ENCODE measurements around the gene DNAAF5. TPM values are rescaled to one million over a fixed set of nuclear protein-coding genes. Genes with fewer than 3 reads are reported as not detected.

The DNAAF5 gene
- polyA plus RNA-seq, 4 donors = 29.2 to 45.5 (median 36.3) TPM

DNA sequence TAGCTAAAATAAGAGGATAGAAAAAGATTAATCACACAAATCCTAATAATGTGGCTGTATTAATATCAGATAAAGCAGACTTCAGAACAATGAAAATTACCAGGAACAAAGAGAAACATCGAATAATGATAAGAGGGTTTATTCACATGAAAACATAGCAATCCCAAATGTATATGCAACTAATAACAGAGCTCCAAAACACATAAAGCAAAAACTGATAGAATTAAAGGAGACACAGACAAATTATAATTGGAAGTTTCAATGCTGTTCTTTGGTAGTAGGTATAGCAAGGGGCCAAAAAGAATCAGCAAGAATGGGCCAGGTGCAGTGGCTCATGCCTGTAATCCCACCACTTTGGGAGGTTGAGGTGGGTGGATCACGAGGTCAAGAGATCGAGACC lies 23.4 kb upstream of the DNAAF5 start:
- no peak for DNase-seq (ENCODE audit: low read depth in 4 of 4, low spot score in 2 of 4)

DNA sequence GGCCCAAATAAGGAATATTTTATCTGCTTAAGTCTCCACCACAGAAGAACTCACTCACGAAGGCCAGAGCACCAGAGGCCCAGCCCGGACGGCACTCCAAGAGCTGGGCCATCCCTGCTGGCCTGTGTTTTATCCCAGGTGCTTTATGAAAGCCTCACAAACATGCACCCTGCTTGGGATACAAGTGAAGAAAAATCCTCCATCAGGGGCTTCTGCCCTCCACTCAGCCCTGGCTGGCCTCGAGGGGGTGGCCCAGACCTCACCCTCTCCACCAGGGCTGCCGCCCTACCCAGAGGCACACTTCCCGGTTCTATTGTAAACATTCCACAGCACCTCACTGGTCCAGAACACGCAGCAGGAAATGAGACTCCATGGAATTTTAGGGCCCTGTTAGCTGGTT lies 19.8 kb upstream of the DNAAF5 start:
- no peak for DNase-seq (ENCODE audit: low read depth in 4 of 4, low spot score in 2 of 4)

DNA sequence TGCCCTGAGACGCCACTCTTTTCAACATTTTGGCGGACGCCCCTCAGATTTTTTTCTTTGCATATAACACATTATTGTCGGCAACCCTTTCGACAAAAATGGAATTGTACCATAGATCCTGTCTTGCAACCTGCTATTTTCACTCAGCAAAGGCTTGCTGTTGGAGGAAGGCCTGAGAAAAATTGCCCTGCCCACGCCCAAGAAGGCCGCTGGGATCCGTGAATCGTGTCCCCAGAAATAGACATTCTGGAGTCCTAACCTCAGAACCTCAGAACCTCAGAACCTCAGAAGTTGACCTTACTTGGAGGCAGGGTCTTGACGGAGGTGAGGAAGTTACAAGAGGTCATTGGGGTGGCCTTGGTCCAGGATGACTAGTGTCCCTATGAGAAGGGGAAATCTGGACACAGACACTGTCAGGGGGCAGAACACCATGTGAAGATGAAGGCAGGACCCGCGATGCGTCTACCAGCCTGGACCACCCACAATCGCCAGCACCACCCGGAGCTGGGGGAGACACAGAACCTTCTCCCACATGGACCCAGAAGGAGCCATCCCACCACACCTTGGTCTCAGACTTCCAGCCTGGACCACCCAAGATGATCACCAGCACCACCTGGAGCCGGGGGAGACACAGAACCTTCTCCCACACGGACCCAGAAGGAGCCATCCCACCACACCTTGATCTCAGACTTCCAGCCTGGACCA lies 19.1 kb upstream of the DNAAF5 start:
- no peak for DNase-seq (ENCODE audit: low read depth in 4 of 4, low spot score in 2 of 4)

DNA sequence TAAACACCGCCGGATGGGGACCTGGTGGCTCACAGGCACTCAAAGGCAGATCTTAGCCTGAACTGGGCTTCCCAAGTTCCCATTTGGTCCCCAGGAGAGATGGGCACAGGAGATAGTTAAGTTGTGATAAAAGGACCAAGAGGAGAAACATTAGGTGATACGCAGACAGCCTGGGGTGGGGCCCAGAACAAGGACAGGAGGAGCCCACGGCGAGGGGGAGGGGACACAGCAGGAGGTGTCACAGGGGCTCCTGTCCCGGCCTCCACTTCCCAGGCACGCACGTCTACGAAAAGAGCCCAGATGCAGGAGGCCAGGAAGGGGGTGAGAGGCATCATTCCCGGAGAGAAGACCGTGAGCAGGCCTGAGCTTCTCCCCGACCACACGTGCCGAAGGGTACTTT lies 16.3 kb upstream of the DNAAF5 start:
- no peak for DNase-seq (ENCODE audit: low read depth in 4 of 4, low spot score in 2 of 4)

DNA sequence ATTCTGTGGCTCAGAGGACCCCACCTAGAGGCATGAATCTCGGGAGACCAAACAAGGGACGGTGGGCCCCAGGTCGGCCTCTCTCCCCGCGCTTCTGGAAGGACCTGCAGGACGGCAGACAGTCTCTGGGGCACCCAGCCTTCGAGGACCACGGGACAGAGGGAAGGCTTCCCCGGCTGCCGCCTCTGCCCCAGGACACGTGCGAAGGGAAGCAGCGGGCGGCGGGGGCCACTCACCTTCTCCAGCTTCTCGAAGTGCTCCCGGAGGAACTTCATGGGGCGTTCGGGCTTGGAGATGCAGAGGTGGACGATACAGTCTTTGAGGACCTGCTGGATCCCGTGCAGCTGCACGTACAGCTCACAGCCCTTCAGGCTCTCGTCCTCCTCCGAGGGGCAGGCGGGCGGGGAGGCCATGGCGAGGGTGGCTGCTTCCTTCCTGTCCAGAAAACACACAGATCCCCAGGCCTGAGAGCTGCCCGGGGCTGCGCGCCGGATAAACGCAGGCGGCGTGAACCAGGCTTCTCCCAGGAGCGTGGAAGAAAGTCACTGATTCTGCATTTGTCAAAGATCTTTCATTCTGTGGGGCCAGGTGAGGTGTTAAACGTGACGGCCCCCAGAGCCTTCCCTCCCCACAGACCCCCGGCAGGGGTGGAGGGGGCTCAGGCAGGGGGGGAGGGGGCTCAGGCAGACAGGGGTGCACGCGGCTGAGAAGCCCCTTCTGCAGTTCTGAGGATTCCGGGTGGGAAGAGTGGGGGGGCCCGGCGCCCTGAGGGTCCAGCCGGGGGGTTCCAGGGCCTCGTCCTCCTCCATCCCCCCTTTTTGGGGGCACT lies 15.2 kb upstream of the DNAAF5 start:
- DNase-seq (ENCODE audit: low read depth in 4 of 4, low spot score in 2 of 4) = no peak

DNA sequence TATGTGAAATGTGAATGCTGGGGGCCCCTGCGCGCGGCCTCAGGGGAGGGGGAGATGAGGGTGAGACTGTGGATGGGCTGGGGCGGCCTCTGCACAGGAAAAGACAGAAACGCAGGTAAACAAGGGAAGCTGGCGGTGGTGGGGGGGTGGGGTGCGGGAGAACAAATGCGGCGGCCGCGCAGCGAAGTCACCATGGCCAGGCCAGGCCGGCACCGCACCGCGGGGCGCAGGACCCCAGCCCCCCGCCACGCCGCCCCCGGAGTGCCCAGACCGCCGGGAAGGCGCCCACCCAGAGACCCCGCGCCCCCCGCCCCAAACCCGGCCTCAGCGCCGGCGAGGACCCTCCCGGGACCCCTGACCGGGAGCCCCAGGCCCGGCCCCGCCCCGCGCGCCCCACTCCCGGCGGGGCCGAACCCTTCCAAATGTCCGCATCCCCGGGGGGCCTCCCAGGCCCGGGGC lies 14.5 kb upstream of the DNAAF5 start:
- no peak for DNase-seq (ENCODE audit: low read depth in 4 of 4, low spot score in 2 of 4)

DNA sequence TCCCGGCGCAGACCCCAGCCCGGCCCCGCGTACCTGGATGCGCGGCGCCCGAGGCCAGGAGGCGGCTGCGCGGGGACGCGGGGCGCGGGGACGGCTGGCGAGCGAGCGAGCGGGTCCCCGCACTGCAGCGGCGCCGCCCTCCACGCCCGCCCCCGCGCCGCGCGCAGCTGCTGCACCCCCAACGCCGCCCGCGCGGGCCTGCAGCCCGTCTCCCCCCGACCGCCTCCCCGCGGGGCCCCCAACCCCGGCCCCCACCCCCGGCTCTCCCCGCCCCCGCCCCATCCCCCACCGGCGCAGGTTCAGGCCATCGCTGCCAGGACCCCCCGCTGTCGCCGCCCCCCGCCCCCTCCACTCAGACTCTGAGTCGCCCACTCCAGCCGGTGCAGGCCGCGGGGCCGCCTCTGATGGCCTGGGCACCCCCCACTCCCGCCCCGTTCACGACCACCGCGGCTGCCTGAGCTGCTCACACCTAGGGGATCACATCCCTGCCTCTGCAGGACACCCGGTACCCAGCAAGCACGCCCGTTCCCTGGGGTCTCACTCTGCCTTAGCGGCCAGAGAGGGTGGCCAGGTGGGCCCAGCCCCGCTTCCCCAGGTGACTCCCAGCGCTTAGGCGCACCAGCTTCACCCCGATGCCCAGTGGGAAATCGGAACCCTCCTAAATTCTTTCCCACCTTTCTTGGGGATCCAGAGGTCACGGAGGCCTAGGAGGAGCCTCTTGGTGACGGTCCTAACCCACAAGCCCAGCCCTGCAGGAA lies 13.9 kb upstream of the DNAAF5 start:
- DNase-seq (ENCODE audit: low read depth in 4 of 4, low spot score in 2 of 4) = no peak

DNA sequence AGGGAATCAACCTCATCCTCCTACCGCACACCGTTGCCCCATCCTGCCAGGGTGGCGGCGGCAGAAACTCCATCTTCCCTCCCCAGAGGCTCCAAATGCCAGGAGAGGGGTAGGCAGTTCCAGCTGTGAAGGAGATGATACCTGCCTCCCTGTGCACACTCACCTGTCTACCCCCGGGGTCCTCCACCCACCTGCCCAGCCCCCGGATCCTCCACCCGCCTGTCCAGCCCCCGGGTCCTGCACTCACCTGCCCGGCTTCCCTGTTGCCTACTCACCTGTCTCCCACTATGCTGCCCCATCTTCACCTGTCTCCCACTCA lies 13.4 kb upstream of the DNAAF5 start:
- no peak for DNase-seq (ENCODE audit: low read depth in 4 of 4, low spot score in 2 of 4)

DNA sequence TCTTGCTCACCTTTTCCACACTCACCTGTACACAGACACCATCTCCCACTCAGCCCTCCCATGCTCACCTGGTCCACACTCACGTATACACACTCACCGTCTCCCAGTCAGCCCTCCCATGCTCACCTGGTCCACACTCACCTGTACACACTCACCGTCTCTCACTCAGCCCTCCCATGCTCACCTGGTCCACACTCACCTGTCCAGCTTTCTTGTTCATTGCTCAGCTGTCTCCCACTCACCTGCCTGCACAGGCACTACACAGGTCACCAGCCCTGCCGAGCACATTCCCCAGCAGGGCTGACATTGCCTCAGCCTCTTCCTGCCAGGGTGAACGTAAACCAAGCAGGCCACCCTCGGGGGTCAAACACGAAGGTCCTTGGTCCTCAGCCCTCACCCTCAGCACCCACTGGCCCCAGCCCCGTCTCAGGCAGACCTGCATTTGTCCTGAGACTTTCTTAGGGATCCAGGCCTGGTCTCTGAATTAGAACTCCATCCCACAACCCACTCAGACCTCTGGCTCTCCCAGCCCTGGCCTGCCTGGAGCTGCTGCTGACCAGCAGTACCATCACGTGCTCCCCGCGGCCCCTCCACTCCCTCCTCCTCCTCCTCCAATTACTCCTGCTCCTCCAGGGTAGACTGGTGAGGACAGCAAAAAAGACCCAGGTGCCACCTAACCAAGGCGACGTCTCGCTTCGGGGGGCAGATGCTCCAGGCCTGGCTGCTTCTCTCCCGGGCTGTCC lies 12.8 kb upstream of the DNAAF5 start:
- no peak for DNase-seq (ENCODE audit: low read depth in 4 of 4, low spot score in 2 of 4)

DNA sequence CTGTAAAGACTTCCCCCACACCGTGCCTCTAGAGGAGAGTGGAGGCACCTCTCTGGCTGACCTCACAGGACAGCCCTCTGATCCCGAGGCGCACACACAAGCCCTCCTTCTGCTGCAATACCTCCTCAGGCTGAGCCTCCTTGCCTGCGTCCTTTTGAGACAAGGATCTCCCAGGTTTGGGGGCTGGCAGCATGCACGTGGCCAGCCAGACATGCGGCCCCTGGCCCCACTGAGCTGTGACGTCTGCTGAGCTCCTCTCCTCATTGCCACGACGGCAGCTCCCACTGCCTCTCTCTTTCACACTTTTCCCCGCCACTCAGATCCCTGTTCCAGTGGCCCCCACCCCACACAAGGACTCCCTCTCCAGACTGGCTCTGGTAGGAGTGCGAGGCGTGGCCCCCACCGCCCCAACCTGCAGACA lies 12.2 kb upstream of the DNAAF5 start:
- DNase-seq (ENCODE audit: low read depth in 4 of 4, low spot score in 2 of 4) = no peak

DNA sequence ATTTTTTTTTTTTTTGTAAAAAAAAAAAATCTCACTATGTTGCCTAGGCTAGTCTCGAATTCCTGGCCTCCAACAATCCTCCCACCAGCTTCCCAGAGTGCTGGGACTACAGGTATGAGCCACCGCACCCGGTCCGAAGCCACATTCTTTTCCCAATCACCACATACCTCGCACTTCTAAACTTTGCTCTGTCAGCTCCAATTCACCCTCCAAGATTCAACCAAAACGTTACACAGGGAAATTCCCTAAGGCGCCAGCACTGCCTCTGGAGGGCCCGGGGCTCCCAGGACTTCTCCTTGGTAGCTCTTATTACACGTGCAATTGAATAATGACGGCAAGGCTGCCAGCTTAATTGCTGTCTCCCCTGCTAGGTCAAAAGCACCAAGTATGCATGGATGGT lies 10.3 kb upstream of the DNAAF5 start:
- no peak for DNase-seq (ENCODE audit: low read depth in 4 of 4, low spot score in 2 of 4)

DNA sequence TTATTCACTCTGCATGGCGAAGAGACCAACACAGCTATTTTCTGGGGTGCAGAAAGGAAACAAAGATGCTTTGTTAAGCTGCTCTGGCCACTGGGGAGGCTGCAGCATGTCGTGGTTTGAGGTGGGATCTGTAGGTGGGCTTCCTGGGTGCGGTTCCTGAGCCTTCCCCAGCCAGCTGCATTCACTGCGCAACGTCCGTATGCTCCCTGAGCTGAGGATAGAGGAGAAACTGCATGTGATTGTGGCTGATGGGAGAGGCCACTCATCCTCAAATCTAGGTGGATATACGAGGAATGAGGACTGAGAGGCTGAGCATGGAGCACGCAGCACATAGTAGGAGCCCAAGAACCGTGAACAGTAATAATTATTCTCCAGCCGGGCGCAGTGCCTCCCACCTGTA lies 9.9 kb upstream of the DNAAF5 start:
- no peak for DNase-seq (ENCODE audit: low read depth in 4 of 4, low spot score in 2 of 4)

DNA sequence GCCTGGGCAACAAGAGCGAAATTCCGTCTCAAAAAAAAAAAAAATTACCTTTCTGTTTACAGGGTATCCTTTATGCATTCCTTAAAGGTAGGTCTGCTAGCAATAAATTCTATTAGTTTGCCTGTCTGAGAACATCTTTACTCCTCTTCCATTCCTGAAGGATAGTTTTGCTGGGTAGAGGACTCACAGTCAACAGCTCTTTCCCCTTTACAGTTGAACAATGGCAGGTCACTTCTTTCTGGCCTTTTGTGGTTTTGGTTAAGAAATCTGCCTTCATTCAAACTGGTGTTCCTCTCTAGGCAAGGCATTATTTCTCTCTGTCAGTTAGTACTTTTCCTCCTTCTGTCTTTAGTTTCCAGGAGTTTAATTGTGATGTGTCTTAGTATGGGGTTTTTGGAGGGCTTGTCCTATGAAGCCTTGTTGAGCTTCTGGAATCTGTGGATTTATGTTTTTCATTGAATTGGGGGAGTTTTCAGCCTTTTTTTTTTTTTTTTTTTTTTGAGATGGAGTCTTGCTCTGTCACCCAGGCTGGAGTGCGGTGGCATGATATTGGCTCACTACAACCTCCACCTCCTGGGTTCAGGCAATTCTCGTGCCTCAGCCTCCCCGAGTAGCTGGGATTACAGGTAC lies 4.8 kb upstream of the DNAAF5 start:
- no peak for DNase-seq (ENCODE audit: low read depth in 4 of 4, low spot score in 2 of 4)

DNA sequence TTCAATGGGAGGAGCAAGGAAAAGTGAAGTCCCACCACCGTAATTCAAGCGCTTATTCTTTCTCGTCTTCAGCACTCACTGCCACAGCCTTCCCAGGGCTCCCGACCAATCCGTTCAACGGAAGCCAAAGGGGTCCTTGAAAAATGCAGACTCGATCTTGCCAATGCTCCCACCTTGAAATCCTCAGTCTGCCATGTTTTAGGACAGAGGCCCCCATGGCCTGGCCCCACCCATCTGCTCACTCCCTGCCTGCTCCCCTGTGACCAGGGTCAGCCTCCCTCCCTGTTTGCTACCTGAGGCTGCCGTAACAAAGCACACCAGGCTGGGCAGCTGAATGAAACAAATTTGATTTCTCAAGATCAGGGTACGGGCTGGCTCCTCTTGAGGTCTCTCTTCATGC lies 3.0 kb upstream of the DNAAF5 start:
- DNase-seq (ENCODE audit: low read depth in 4 of 4, low spot score in 2 of 4) = no peak

DNA sequence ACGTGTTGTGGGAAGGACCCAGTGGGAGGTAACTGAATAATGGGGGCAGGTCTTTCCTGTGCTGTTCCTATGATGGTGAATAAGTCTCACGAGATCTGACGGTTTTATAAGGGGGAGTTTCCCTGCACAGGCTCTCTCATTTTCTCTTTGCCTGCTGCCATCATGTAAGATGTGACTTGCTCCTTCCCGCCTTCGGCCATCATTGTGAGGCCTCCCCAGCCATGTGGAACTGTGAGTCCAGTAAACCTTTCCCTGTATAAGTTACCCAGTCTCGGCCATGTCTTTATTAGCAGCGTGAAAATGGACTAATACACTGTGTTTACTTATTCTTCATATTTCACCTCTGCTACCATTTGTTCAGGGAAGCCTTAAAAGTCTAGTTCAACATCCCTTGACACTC lies 2.2 kb upstream of the DNAAF5 start:
- DNase-seq (ENCODE audit: low read depth in 4 of 4, low spot score in 2 of 4) = no peak

DNA sequence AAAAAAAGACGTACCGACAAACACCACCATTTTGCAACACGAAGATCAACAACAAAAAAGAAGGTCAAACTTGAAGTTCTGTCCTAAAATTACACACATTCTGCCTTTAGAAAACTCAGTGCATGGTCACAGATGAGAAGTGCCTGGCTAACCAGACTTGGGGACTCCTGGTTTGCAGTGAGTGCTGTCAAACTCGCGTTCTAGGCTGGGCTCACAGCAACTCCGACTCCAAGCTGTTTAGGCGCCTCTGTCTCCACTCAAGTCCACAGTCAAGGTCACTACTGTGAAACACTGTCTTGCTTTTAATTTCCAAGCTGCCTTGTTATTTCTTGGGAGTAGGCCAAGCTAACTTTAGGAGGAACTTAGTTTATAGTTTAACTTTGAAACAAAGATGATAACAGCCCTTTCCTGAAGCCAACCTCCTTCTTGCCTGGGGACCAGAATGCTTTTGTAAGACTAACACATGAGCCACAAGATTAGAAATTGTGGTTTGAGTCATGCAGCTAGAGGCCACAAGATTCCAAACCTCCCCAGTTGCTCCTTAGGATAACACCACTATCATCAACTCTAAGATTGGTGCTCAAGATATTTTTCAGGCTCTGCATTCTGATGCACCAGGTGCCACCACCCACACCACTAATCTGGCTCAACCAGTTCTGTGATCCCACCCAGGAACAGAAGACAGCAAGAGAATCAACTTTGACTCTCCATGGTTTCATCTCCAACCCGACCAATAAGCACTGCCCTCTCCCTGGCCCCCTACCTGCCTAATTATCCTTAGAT lies 1.1 kb upstream of the DNAAF5 start:
- DNase-seq (ENCODE audit: low read depth in 4 of 4, low spot score in 2 of 4) = no peak

DNA sequence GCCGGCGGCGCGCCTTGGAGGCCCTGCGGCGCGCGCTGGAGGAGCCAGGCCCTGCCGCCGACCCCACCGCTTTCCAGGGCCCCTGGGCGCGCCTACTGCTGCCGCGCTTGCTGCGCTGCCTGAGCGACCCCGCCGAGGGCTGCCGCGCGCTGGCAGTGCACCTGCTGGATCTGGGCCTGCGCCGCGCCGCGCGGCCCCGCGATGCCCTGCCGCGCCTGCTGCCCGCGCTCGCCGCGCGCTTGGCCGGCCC lies 280 bp downstream of the DNAAF5 start:
- no peak for DNase-seq (ENCODE audit: low read depth in 4 of 4, low spot score in 2 of 4)

DNA sequence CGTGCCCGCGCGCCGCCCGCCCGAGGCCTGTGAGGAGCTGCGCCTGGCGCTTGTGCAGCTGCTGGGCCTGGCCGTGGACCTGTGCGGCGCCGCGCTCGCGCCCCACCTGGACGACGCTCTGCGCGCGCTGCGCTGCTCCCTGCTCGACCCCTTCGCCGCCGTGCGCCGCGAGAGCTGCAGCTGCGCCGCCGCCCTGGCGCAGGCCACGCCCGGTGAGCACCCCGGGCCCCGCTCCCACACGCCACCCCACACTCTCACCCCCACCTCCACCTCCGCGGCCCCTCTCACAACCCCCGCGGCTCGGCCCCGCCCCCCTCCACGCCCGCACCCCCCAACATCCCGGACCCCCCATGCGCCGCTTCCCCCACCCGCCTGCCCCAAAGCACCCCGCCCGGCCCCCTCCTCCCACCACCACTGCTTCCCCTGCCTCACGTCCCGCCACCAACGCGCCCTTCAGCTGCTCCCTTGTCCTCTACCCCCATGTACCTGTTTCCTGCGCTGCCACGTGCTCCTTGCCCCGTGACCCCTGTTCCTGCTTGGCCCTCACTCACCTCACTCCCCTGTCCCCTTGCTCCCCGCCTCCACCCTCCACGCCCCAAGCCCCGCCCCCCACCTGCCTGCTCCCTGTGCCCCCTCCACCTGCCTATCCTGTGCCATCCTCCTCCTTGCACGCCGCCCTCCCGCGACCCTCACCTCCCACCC lies 756 bp downstream of the DNAAF5 start, which contains the start of gene PRKAR1B:
PRKAR1B (minus strand) TSS at position 178 of the 702 bp plus-strand sequence. CDS start 15,776 bp downstream, outside the sequence.
- no peak for DNase-seq (ENCODE audit: low read depth in 4 of 4, low spot score in 2 of 4)

DNA sequence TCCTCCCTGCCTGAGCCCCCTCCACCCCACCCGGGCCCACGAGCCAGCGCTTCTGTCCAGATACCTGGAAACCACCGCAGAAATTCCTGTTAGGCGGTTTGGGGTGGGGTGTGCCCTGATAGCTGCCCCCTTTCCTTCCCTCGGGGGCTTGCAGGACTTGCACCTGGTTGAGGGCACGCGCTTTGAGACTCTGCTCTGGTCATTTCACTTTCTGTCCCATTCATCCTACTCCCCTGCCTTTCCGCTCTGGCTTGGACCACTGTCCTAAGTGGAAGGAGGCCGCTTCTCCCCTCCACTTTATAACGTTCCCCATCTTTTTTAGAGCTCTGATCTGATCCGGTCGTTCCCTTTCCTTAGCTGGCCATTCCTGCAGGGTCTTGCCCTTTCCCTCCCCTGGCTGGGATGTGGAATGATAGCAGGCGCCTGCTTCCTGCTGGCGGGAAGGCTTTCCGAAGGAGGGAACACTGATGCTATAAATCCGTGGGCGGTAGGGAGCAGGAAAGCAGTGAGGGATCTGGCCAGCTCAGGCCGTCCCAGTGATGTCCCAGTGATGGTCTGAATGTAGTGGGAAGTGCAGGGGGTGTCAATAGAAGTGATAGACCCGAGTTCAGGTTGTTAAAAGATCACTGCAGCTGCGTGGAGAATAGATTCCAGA lies 1.4 kb downstream of the DNAAF5 start:
- DNase-seq (ENCODE audit: low read depth in 4 of 4, low spot score in 2 of 4) = no peak
